ENCODE results near the gene KCNAB3.

Gene KCNAB3

DNA sequence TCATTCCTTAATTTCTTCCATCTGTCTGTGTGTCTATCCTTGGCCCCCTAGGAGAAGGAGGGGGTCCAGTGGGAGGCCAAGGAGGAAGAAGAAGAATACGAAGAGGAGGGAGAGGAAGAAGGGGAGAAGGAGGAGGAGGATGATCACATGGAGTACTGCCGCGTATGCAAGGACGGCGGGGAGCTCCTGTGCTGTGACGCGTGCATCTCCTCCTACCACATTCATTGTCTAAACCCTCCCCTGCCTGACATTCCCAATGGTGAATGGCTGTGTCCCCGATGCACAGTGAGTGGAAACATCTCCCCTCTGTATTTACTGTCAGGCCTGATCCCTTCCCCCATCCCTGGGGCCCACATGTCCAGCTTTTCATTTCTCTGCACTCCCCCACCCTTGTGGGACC, 34.8 kb downstream of the KCNAB3 start:
- H3K9me3 Mint-ChIP-seq = no peaks in the 10 kb centered on the region
- H3K27ac Mint-ChIP-seq = peak overlapping the region in 2 of 3 experiments; percentile 2 to 17
- H3K4me1 Mint-ChIP-seq = peaks cover 50% of the 10 kb centered on the region
- TF ChIP-seq, protein P1, sequence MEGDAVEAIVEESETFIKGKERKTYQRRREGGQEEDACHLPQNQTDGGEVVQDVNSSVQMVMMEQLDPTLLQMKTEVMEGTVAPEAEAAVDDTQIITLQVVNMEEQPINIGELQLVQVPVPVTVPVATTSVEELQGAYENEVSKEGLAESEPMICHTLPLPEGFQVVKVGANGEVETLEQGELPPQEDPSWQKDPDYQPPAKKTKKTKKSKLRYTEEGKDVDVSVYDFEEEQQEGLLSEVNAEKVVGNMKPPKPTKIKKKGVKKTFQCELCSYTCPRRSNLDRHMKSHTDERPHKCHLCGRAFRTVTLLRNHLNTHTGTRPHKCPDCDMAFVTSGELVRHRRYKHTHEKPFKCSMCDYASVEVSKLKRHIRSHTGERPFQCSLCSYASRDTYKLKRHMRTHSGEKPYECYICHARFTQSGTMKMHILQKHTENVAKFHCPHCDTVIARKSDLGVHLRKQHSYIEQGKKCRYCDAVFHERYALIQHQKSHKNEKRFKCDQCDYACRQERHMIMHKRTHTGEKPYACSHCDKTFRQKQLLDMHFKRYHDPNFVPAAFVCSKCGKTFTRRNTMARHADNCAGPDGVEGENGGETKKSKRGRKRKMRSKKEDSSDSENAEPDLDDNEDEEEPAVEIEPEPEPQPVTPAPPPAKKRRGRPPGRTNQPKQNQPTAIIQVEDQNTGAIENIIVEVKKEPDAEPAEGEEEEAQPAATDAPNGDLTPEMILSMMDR (IDR thresholded peaks at IDR 0.05; ENCODE audit: unreplicated experiment in 3 of 3) = no peak
- peaks cover 89% of the 10 kb centered on the region for H3K36me3 Mint-ChIP-seq (ENCODE audit: low read depth)
- no peaks in the 10 kb centered on the region for H3K27me3 Mint-ChIP-seq (ENCODE audit: low read depth)
- H3K4me3 Mint-ChIP-seq = peak overlapping the region in 1 of 3 experiments; percentile 7

DNA sequence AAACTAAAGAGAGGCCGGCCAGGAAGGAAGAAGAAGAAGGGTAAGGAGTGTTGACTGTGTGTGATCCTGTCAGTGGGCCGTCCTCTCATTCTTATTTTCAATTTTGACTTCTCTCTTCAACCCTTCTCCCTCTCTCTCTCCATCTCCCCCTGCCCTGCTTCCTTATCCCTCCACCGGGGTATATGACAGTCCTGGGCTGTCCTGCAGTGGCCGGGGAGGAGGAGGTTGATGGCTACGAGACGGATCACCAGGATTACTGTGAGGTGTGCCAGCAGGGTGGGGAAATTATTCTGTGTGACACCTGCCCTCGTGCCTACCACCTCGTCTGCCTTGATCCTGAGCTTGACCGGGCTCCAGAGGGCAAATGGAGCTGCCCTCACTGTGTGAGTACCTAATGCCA, 35.4 kb downstream of the KCNAB3 start:
- peak overlapping the region in 1 of 3 experiments; percentile 7 for H3K4me3 Mint-ChIP-seq
- peaks cover 89% of the 10 kb centered on the region for H3K36me3 Mint-ChIP-seq (ENCODE audit: low read depth)

DNA sequence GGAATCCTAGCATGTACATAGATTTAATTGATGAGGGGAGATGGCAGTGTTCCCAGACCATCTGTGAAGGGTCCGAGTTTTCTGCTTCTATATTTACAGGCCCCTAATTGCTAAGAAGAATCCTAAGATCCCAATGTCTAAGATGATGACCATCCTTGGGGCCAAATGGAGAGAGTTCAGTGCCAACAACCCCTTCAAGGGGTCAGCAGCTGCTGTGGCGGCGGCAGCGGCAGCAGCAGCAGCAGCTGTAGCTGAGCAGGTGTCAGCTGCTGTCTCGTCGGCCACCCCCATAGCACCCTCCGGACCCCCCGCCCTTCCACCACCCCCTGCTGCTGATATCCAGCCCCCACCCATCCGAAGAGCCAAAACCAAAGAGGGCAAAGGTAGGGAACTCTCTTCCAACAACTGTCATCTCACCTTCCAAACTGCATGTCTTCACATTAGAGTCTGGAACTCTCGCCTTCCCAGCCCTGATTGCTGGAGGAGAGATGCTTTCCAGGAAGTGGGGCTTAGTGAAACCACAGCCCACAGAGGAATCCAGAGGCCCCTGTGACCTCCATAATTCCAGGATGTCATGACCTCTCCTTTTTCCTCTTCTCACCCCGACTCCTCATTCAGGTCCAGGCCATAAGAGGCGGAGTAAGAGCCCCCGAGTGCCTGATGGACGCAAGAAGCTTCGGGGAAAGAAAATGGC, 36.3 kb downstream of the KCNAB3 start:
- Mint-ChIP-seq H3K4me3 (peak overlapping the region in 1 of 3 experiments; percentile 34), H3K4me1 (peaks cover 50% of the 10 kb centered on the region), H3K27me3 (ENCODE audit: low read depth) (no peaks in the 10 kb centered on the region), H3K9me3 (no peaks in the 10 kb centered on the region), H3K36me3 (ENCODE audit: low read depth) (peaks cover 81% of the 10 kb centered on the region), H3K27ac (peak overlapping the region; percentile 43 to 76 (median 63))
- TF ChIP-seq, protein P1 (IDR thresholded peaks at IDR 0.05; ENCODE audit: unreplicated experiment in 3 of 3) = no peak

More for the DNA sequence above, 35.4 kb downstream of the KCNAB3 start:
- TF ChIP-seq, protein P1 (IDR thresholded peaks at IDR 0.05; ENCODE audit: unreplicated experiment in 3 of 3) = no peak
- Mint-ChIP-seq H3K9me3 (no peaks in the 10 kb centered on the region), H3K4me1 (peaks cover 50% of the 10 kb centered on the region), H3K27ac (peak overlapping the region in 2 of 3 experiments; percentile 17 to 63), H3K27me3 (ENCODE audit: low read depth) (no peaks in the 10 kb centered on the region)

DNA sequence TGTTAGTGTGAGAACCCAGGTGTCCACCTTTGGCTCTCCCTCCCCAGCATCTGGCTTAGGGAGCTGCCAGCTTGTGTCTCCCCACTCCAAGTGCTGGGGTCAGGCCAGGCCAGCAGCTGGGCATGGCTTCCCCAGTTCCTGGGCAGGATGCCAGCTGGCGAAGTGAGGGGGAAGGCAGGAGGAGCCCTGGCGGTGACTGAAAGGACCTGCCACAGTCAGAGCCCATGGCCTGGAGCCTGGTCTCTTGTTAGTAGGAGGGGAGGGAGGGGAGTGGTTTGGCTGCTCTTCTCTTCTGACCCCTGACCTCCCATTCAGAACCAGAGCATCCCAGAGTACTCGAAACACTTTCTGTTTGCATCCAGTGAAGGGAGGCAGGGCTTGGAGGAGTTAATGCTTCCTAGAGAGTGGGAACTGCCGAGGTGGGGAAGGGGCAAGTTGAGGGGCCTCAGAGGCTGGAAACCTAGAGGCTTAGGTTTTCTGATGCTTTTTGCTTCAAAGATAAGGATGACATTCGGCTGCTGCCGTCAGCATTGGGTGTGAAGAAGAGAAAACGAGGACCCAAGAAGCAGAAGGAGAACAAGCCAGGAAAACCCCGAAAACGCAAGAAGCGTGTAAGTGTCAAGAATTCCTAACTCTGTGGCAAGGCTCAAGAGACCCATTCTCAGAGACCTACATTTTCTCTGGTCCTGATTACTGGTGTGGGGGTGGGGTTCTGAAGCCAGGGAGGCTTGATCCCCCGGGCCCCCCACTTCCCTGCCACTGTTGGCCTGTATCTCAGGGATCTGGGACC, 40.3 kb downstream of the KCNAB3 start:
- Mint-ChIP-seq H3K4me1 (peaks cover 21% of the 10 kb centered on the region), H3K4me3 (no peak overlapping the region), H3K27ac (no peak overlapping the region), H3K36me3 (ENCODE audit: low read depth) (peaks cover 43% of the 10 kb centered on the region), H3K9me3 (no peaks in the 10 kb centered on the region), H3K27me3 (ENCODE audit: low read depth) (no peaks in the 10 kb centered on the region)
- TF ChIP-seq, protein P1 (IDR thresholded peaks at IDR 0.05; ENCODE audit: unreplicated experiment in 3 of 3) = peak; percentile 17 to 50 (median 43)

DNA sequence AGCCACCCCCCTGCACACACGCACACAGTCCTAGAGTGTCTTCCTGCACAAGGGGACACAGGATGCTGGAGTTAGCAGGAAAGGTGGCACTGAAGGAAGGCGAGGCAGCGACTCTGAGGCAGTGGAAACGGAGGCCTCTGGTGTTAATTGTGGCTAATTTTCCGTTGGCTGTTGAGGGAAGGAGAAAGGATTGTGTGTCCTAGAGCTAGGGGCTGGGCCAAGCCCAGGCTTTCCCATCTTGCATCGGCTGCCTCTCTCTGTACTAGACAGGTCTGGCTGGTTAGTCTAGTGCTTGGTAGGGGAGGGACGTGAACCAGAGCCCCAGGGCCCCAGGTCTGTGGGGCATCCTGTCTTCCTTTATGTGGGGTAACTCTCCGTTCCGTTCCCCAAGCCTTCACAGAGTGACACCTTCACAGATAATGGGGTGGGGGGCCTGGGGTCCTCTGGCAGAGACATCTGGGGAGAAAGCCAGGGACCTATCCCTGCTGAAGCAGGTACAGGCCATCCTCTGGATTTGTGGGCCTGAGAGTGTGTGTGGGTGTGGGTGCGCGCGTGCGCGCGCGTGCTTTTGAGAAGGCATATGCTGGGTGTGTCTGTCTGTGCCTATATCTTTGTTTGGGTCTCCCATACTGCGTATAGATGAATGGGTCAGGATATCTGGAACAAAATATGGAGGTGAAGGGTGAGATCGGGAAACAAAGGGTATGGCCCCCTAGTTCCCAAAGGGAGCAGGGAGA, 41.3 kb downstream of the KCNAB3 start, which contains the start of gene CHD3:
Gene CHD3, plus strand, starts transcription at position 606 of the 737 bp plus-strand sequence. CDS start 212 bp downstream, outside the sequence.
- TF ChIP-seq, protein P1 (IDR thresholded peaks at IDR 0.05; ENCODE audit: unreplicated experiment in 3 of 3) = no peak
- Mint-ChIP-seq H3K9me3 (no peaks in the 10 kb centered on the region), H3K27ac (no peak within 1 kb of the TSS), H3K4me1 (peaks cover 12% of the 10 kb centered on the region), H3K36me3 (ENCODE audit: low read depth) (peaks cover 33% of the 10 kb centered on the region), H3K27me3 (ENCODE audit: low read depth) (no peaks in the 10 kb centered on the region), H3K4me3 (no peak within 1 kb of the TSS)
